ENCODE measurements around the gene KSR1. TPM values are rescaled to one million over a fixed set of nuclear protein-coding genes. Genes with fewer than 3 reads are reported as not detected.
"Not testable (repeated sequence)": the region's sequence is repeated elsewhere in the genome, so short reads cannot be mapped to it uniquely, and the experiment has no call there.

The KSR1 gene
- total RNA-seq, 1 donor from 2014 or later = 9.5 TPM

- intact Hi-C loops (cut with DNase I) = no loop called here
- ATAC-seq (no peak), DNase-seq (ENCODE audit: missing footprints) (no peak)
Measured at GRCh38 chr17:27424941-27425340, 31.3 kb upstream of the KSR1 start.

- ATAC-seq; intact Hi-C loops (cut with DNase I); DNase-seq (ENCODE audit: missing footprints): not testable (repeated sequence)
Measured at GRCh38 chr17:27425571-27425970, 30.7 kb upstream of the KSR1 start.

GRCh38 chr17:27425991-27426390 lies 30.3 kb upstream of the KSR1 start:
- ATAC-seq = no peak
- intact Hi-C loops (cut with DNase I) = no loop called here
- DNase-seq (ENCODE audit: missing footprints) = no peak

- ATAC-seq; DNase-seq (ENCODE audit: missing footprints); intact Hi-C loops (cut with DNase I): not testable (repeated sequence)
Measured at GRCh38 chr17:27426471-27426870, 29.8 kb upstream of the KSR1 start.

GRCh38 chr17:27427166-27427862 lies 28.9 kb upstream of the KSR1 start:
- ATAC-seq; intact Hi-C loops (cut with DNase I); DNase-seq (ENCODE audit: missing footprints): not testable (repeated sequence)

GRCh38 chr17:27428781-27429505 lies 27.3 kb upstream of the KSR1 start:
- intact Hi-C loops (cut with DNase I) = no loop called here
- ATAC-seq = no peak
- DNase-seq (ENCODE audit: missing footprints) = no peak

- intact Hi-C loops (cut with DNase I) = loop anchor here (2.0 kb wide), 1 partner anchor 193 kb away; no protein-coding TSS in a partner anchor
- DNase-seq (ENCODE audit: missing footprints) (no peak), ATAC-seq (no peak)
Measured at GRCh38 chr17:27429666-27430382, 26.4 kb upstream of the KSR1 start.

- DNase-seq (ENCODE audit: missing footprints) (no peak), ATAC-seq (no peak)
- intact Hi-C loops (cut with DNase I) = loop anchor here (2.0 kb wide), 1 partner anchor 194 kb away; no protein-coding TSS in a partner anchor
Measured at GRCh38 chr17:27430383-27430840, 25.8 kb upstream of the KSR1 start.

- intact Hi-C loops (cut with DNase I) = loop anchor here (1.0 to 2.0 kb wide), 2 partner anchors 78 to 194 kb away; no protein-coding TSS in a partner anchor
- DNase-seq (ENCODE audit: missing footprints) (no peak), ATAC-seq (peak; percentile 57)
Measured at GRCh38 chr17:27430882-27431491, 25.3 kb upstream of the KSR1 start.

GRCh38 chr17:27433521-27433920 lies 22.7 kb upstream of the KSR1 start:
- DNase-seq (ENCODE audit: missing footprints) = no peak
- no peak for ATAC-seq
- intact Hi-C loops (cut with DNase I) = no loop called here

GRCh38 chr17:27435431-27436070 lies 20.7 kb upstream of the KSR1 start:
- ATAC-seq; intact Hi-C loops (cut with DNase I); DNase-seq (ENCODE audit: missing footprints): not testable (repeated sequence)

- no peak for ATAC-seq
- intact Hi-C loops (cut with DNase I) = no loop called here
Measured at GRCh38 chr17:27438348-27438998, 17.8 kb upstream of the KSR1 start.

GRCh38 chr17:27439342-27439741 lies 16.9 kb upstream of the KSR1 start:
- no peak for DNase-seq (ENCODE audit: missing footprints)
- no peak for ATAC-seq
- intact Hi-C loops (cut with DNase I) = no loop called here

More at GRCh38 chr17:27438348-27438998, 17.8 kb upstream of the KSR1 start:
- no peak for DNase-seq (ENCODE audit: missing footprints)

- no peak for DNase-seq (ENCODE audit: missing footprints)
- ATAC-seq = no peak
- intact Hi-C loops (cut with DNase I) = no loop called here
Measured at GRCh38 chr17:27442702-27443101, 13.5 kb upstream of the KSR1 start.

- ATAC-seq (no peak), DNase-seq (ENCODE audit: missing footprints) (no peak)
- intact Hi-C loops (cut with DNase I) = no loop called here
Measured at GRCh38 chr17:27443491-27443890, 12.8 kb upstream of the KSR1 start.

GRCh38 chr17:27445971-27446370 lies 10.3 kb upstream of the KSR1 start:
- intact Hi-C loops (cut with DNase I) = no loop called here
- ATAC-seq (no peak), DNase-seq (ENCODE audit: missing footprints) (no peak)

GRCh38 chr17:27446569-27447301 lies 9.5 kb upstream of the KSR1 start:
- ATAC-seq (no peak), DNase-seq (ENCODE audit: missing footprints) (no peak)
- intact Hi-C loops (cut with DNase I) = no loop called here
